HG03196 (cell line): ENCODE results near the gene UCHL5.
"Not testable (repeated sequence)": the region's sequence is repeated elsewhere in the genome, so short reads cannot be mapped to it uniquely, and the experiment has no call there.

Source experiments
- ATAC-seq: cut with Tn5 transposase; IDR thresholded peaks from one replicate; pipeline ENCODE4 v1.9.1; 2021; ENCODE audit not compliant: unreplicated experiment

The UCHL5 gene

DNA sequence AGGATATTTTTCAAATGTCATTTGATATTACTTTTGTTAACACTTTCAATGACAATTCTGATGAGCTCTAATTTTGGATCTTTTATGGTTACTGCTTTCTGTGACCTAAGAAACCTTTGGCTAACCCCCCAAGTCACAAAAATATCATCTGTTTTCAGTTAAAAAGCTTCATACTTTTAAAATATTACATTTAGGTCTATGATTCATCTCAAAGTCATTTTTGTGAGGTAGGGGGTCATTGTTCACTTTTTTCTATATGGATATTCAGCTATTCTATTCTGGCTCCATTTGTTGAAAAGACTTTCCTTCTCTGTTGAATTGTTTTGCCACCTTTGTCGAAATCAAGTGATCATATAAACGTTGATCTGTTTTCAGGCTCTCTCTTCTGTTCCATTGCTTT lies 44.8 kb downstream of the UCHL5 start:
- ATAC-seq, result no peak

DNA sequence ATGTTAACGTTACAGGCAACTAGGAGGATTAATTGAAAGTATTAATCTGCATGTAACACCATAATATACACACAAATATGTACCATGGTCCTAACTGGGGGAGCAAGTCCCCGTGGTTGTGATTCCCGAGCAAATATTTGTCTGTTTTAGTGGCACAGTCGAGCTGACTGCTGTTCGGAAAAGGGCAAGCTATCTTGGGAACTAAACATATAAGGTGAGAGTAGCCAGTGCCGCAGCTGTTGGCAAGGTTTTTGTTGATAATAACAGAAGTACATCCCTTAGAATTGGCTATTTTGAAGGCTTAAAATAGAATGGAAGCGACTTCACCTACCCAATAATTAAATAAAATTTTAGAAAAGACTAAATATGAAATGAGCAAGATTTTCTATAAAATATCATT lies 45.5 kb downstream of the UCHL5 start:
- no peak for ATAC-seq

DNA sequence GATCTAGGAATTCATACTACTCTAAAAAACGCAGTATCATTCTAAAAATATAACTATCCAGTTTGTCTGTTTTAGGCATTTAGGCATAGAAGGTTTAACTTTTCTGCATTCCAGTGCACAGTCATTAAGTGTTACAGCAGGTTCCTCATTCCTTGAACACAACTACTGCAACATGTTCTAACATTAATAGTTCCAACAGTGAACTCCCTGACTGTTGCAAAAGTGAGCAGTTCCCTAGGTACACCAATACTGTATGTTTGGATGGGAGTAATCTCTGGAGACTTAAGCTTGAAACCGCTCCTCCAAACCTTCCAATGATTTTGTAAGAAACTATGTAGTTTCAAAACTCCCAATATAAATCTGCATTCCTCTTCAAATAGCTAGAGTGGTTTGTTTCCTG lies 46.2 kb downstream of the UCHL5 start:
- ATAC-seq, result no peak

DNA sequence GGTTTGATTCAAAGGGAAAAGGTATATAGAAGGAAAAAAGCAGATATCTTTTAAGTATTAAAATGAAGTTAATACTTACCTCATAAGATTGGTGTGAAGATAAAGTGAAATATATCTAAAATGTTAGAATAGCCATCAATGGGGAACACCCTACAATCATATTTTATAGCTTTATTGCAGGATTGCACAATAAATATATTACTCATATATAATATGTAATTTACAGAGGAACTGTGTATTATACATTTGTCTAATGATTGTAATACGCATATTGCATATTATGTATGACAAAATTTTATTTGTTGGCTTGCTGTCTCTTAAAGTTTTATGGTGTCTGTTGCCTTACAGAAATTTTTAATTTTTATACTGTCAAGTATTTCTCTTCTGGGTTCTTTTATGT lies 47.8 kb downstream of the UCHL5 start:
- ATAC-seq, result no peak

DNA sequence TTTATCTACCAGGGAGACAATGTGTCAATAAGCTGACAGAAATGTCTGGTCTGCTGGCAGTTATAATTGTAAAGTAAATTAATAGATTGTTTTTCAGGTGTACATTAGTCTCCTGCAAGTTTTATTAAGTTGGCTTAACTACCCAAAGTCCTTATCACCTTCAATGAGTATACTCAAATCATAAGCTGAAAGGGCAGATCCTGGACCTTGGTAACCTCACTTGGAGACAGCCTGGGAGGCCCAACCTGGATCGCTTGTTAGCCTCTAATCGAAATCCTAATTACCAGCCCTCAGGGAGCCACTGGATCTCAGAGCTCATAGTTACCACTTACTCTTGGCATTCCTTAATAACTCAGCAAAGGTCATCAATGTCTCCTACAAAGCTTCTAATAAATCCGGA lies 49.7 kb downstream of the UCHL5 start:
- ATAC-seq, result no peak

DNA sequence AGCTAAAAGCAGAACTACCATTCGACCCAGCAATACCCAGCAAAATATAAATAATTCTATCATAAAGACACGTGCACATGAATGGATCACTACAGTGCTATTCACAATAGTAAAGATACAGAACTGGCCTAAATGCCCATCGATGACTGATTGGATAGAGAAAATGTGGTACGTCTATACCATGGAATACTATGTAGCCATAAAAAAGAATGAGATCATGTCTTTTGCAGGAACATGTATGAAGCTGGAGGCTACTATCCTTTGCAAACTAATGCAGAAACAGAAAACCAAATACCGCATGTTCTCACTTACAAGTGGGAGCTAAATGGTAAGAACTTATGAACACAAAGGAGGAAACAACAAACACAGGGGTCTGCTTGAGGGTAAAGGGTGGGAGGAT lies 53.4 kb downstream of the UCHL5 start:
- ATAC-seq, result no peak

DNA sequence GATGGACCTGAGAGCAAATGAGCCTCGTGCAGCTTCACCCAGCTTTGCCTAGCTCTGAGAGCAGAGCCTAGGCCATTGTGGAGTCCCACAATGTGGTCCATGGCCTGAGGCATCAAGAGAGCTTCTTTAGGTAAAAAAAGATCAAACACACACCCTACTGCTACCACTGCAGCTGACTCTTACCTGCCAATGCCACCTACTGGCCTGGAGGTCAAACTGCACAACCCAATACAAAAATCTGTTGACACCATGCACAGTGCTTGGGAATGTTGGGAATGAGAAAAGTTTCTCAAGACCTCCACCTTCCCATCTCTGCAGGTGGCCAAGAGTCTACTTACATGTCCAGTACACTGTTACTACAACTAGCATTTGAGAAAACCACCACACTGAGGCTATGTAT lies 60.6 kb downstream of the UCHL5 start:
- no peak for ATAC-seq

DNA sequence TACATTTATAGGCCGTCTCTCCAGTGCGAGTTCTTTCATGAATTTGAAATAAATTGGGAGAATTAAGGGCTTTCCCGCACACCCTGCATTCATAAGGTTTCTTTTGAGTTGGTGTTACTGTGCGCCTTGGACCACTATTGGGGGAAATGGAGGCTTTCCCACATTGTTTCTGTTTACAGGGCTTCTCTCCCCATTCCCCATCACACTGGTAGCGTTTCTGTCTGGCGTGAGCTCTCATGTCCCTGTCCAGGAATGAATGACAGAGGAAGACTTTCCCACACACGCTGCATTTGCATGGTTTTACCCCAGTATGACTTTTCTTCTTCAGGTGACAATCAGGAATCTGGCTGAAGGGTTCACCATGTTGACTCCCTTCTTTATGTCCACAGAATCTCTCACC lies 65.0 kb downstream of the UCHL5 start:
- no peak for ATAC-seq

DNA sequence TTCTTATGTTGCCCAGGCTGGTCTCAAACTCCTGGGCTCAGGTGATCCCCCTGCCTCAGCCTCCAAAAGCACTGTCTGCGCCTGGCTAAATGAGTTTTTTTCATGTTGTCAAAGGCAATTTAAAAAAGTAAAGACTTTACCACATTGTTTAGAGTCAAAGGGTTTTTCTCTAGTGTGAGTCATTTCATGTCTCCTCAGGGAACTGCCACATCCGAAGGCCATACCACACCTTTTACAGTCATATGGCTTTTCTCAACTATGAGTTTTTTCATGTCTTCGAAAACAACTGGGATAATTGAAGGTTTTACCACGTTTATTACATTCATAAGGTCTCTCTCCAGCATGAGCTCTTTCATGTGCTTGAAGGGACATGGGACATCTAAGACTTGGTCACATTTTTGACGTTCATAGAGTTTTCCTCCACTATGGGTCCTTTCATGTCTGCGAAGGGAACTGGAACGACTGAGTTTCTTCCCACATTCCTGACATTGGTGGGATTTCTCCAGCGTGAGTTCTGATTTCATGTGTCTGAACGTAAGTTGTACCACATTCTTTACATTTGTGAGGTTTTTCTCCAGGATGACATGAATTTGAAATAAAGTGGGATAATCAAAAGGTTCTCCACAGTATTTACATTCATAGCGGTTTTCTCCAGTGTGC lies 65.6 kb downstream of the UCHL5 start:
- ATAC-seq, result no peak

DNA sequence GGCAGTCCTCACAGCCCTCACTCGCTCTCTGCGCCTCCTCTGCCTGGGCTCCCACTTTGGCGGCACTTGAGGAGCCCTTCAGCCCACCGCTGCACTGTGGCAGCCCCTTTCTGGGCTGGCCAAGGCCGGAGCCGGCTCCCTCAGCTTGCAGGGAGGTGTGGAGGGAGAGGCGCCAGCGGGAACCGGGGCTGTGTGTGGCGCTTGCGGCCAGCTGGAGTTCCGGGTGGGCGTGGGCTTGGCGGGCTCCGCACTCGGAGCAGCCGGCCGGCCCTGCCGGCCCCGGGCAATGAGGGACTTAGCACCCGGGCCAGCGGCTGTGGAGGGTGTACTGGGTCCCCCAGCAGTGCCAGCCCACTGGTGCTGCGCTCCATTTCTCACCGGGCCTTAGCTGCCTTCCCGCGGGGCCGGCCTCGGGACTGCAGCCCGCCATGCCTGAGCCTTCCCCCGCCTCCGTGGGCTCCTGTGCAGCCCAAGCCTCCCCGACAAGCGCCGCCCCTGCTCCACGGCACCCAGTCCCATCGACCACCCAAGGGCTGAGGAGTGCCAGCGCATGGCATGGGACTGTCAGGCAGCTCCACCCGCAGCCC lies 72.3 kb downstream of the UCHL5 start:
- not testable (repeated sequence) for ATAC-seq

DNA sequence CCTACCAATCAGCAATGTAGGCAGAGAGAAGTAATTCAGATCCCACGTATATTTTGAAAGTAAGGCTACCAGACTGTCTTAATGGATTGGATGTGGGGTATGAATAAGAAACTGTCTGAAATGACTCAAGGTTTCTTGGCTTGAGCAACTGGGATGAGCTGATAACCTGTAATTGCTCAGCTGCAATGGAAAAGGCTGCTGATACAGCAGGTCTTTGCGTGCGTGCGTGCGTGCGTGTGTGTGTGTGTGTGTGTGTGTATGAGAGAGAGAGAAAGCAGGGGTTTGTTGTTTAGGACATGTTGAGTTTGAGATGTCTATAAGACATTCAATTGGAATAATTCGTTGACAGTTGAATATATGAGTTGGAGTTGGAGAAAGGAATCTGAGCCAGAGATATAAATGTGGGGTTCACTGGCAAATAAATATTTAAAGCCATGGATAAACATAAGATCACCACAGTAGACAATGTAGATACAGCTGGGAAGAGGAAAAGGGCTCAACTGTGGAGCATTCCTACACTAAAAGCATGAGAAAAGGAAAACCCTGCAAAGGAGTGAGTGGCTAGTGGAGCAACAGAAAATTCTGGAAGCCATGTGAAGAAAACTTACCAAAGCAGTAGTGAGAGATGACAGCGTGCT lies 72.9 kb downstream of the UCHL5 start:
- no peak for ATAC-seq

DNA sequence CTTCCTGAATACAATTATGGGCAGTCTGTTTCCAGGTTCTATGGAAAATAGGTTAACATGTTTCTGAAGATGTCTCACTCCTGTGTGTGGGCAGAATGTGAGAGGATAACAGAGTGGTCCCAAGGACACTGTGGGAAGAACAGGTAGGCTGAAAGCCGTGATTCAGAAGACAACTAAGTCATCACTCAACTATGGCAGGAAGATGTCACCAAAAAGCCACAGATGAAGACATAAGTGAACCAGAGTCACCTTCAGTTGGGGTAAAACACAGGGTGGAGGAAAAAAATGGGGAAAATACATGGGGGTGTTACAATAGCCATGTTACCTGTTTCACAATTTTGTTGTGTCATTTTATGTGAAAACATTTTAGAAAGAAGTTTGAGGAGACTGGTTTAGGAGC lies 75.1 kb downstream of the UCHL5 start:
- ATAC-seq, result no peak

DNA sequence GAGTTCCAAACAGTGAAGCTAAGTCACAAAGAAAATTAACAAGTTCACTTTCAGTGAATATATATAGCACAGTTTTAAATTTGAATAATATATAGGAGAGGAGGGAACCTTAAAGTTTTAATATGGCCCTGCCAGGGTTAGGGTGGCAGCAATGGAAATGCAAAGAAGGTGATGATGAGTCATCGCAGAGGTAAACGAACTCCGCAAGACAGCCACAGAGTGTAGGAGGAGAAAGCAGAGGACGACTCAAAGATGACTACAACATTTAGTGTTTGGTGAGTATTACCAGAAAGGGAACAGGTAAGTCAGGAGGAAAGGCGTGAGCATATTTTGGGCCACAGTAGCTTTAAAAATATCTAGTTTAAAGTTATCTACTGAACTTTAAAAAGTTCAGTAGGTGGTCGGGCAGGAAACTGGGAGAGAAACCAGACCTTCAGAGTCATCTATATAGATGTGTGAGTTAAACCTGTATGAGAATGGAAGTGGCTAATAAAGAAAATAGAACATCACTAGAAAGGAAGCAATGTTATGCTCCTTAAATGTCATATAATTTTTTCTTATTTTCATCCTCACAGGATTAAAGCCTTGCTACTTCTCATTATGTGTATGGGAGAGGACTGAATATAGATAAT lies 75.7 kb downstream of the UCHL5 start:
- peak; percentile 72 for ATAC-seq

DNA sequence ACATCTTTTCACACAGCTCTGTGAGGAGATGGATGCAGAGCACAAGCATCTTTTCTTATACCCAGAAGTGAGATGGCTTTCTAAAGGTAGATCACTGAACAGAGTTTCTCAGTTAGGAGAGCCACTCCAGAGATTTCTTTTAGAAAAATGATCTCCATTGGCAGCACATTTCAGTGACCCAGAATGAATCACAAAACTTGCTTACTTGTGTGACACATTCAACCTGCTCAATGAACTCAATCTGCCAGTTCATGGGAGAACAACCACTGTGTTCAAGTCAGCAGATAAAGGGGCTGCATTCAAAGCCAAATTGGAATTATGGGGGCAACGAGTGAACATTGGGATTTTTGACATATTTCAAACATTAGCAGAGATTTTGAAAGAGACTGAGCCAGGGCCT lies 78.3 kb downstream of the UCHL5 start:
- no peak for ATAC-seq

DNA sequence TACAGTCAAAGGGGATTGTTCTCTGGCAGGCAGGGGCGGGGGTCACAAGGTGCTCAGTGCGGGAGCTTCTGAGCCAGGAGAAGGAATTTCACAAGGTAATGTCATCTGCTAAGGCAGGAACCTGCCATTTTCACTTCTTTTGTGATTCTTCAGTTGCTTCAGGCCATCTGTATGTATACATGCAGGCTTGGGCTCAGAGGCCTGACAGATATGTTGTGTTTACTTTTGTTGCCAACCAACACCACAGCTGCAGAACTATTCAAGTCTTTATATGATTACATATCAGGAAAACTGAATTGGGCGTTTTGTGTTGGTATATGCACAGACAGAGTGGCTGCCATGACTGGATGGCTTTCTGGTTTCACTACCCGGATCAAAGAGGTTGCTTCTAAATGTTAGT lies 78.8 kb downstream of the UCHL5 start:
- ATAC-seq, result not testable (repeated sequence)

DNA sequence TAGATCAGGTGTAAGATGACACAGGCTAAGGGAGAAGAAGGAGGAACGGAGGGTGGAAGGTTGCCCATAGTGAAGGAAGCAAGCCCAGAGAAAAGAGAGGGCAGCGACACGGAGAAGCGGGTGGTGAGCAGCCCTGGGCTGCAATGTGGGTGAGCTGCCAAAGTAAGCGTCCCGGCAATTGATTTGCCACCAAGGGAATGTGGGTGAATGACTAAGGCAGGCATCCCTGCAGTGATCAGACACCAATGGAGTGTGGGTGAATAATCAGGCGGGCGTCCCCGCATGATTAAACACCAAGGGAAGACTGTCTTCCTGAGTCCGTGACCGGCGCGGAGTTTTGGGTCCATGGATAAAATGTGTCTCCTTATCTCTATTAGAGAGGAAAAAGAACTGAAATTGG lies 79.6 kb downstream of the UCHL5 start:
- no peak for ATAC-seq

DNA sequence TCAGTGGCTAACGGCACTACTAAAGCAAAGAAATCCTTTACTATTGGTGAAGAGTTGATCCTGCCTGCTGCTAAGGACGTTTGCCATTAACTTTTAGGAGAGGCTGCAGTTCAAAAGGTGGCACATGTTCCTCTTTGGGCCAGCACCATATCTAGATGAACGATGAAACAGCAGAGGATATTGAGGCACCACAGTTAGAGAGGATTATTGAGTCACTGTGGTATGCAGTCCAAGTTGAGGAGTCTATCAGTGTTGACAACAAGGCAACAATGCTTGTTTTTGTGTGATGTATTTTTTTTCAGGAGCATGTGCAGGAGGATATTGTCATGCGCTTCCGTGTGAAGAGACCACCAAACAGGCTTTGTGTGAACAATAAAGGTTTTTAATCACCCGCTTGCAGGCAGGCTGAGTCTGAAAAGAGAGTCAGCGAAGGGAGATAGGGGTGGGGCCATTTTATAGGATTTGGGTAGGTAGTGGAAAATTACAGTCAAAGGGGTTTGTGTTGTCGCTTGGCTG lies 80.9 kb downstream of the UCHL5 start:
- no peak for ATAC-seq

DNA sequence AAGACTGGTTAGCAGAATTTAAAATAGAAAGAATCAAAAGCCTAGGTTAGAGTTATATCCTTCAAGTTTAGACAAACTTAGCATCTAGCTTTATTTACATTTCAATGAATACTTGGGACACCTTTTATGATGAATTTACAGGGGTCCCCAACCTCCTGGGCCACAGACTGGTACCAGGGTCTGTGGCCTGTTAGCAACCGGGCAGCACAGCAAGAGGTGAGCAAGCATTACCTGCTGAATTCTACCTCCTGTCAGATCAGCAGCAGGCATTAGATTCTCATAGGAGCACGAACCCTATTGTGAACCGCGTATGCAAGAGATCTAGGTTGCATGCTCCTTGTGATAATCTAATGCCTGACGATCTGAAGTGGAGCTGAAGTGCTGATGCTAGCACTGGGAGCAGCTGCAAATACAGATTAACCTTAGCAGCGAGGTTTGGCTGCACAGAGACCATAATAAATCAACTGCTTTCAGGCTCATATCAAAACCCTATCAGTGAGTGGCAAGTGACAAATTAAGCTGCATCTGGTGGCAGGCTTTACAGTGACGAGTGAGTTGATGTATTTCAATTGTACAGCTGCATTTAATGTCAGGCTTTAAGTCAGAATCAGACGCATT lies 82.0 kb downstream of the UCHL5 start:
- ATAC-seq, result no peak

DNA sequence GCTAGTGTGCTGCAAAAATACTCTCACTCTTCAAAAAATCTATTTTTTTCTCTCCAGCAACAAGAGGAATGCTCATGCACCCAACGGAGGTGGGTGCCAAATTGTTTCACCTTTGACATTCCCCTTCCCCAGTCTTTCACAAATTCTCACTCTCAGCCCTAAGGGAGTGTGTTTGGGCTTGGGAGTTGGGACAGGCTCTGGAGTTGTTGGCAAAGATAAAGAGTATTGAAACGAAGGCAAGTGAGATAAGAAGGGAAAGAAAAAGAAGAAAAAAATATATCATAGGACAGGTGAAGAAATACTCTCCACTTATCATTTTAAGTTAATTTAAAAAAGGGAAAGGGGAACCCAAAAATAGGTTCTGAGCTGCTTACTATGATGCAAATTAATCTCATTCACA lies 82.6 kb downstream of the UCHL5 start:
- ATAC-seq, result no peak

DNA sequence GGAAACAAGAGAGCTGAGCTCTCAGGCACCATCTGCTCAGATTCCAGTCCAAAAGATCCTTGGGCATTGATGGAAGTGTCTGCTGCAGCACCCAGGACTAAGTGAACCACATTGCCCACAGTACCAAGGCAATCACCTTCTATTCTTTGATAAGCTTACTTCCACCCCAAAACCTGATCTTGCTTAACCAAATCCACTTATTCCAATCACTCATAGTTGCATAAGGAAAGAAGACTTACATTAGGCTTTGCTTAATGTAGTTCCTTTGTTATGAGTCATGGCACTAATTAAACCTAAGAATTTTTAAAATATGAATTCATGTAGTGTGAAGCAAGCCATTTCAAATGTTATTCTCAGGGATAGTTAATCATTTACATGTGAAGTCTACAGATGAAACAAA lies 84.5 kb downstream of the UCHL5 start:
- no peak for ATAC-seq

DNA sequence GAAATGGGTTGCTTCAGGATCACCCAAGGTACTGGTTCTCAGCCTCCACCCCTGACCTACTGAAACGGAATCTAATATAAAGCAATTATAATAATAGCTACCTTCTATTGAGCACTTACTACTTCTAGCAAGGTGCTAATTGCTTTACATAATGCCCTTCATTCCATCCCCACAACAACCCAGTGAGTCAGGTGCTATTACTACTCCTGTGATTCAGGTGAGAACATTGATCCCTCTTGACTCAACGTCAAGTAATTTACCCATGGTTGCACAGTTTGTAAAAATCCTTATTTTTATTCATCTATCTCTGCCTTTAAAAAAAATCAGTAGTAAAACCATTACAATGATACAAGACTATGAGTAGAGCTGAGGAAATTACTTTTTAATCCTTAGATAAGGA lies 85.2 kb downstream of the UCHL5 start:
- ATAC-seq, result no peak

DNA sequence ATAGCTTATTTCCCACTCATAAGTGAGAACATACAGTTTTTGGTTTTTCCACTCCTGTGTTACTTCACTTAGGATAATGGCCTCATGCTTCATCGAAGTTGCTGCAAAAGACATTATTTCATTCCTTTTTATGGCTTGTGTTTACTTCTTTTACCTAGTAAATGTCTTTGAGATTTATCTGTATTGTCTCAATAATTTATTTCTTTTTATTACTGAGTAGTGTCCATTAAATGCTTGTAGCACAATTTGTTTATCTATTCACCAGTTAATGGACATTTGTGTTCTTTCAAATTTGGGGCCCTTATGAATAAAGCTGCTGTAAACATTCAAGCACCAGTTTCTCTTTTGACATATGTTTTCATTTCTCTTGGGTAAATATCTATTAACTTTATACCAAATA lies 86.0 kb downstream of the UCHL5 start:
- ATAC-seq, result no peak
